B cell (primary cell): ENCODE measurements around the gene GMFB. TPM values are rescaled to one million over a fixed set of nuclear protein-coding genes. Genes with fewer than 3 reads are reported as not detected.

Experiments
- ATAC-seq: fragments of 200-7000 bp; cut with Tn5 transposase; one replicate; pipeline ENCODE4 v1.10.0; 2021; ENCODE audit warnings: low read depth, mild to moderate bottlenecking, moderate number of reproducible peaks, moderate library complexity
- CTCF ChIA-PET: fragments of 350-600 bp; sonication (Branson Sonifier 250); formaldehyde crosslinking; loops from one replicate; lab custom pipeline; 2021; ENCODE audit warnings: antibody characterized with exemption, inconsistent platforms; lab: Charles Lee
- POLR2A ChIA-PET: fragments of 350-600 bp; sonication (Branson Sonifier 250); formaldehyde crosslinking; loops from one replicate; lab custom pipeline; 2021; ENCODE audit warnings: antibody characterized with exemption; lab: Charles Lee
- DNase-seq: peaks from one replicate; pipeline ENCODE4 v3.0.0; 2013
- H2AFZ ChIP-seq: 2 replicates; pipeline ENCODE4 v1.6.1; 2012; ENCODE audit warnings: mild to moderate bottlenecking, low read depth, low read length; ENCODE audit not compliant: insufficient read depth, poor library complexity, severe bottlenecking
- H3K27ac ChIP-seq, 2 donors: 1 replicate in 1 of 2; 2 replicates in 1 of 2; pipeline ENCODE4 v1.5.1; 2012 to 2013; ENCODE audit warnings: low read length in 2 of 2, mild to moderate bottlenecking in 2 of 2, moderate library complexity in 1 of 2
- H3K27me3 ChIP-seq, 4 experiments: fragments of 200-600 bp in 1 of 4; sonication (generic) in 1 of 4; replicated peaks in 1 of 4; 1 replicate in 2 of 4; 2 replicates in 2 of 4; pipeline versions ENCODE4 v1.6.1 to v1.7.0; 2013 to 2016; ENCODE audit warnings: low read length in 3 of 4, mild to moderate bottlenecking in 2 of 4, mixed read lengths in 1 of 4, moderate library complexity in 1 of 4; ENCODE audit not compliant: insufficient read depth in 4 of 4, control insufficient read depth in 3 of 4; ENCODE audit errors: control extremely low read depth in 1 of 4
- H3K36me3 ChIP-seq, 2 experiments: replicated peaks in 1 of 2; 1 replicate in 1 of 2; 2 replicates in 1 of 2; pipeline versions ENCODE4 v1.6.1 to v1.7.1; 2013; ENCODE audit warnings: low read length in 1 of 2; ENCODE audit not compliant: insufficient read depth in 2 of 2, control insufficient read depth in 1 of 2; ENCODE audit errors: control extremely low read depth in 1 of 2, extremely low read depth in 1 of 2
- H3K4me1 ChIP-seq, 2 donors: fragments of 200-600 bp in 1 of 2; sonication (generic) in 1 of 2; 1 replicate in 1 of 2; 2 replicates in 1 of 2; pipeline versions ENCODE4 v1.5.1 to v1.6.1; 2013 to 2017; ENCODE audit warnings: low read length in 2 of 2; ENCODE audit not compliant: control insufficient read depth in 2 of 2, insufficient read depth in 2 of 2
- H3K4me2 ChIP-seq: replicated peaks from 2 replicates; pipeline ENCODE3; 2012; ENCODE audit warnings: mild to moderate bottlenecking, low read depth, low read length; ENCODE audit not compliant: poor library complexity, severe bottlenecking
- H3K4me3 ChIP-seq, 5 experiments: fragments of 200-600 bp in 1 of 5; sonication (generic) in 1 of 5; 1 replicate in 3 of 5; 2 replicates in 2 of 5; pipeline versions ENCODE4 v1.5.1 to v1.7.0; 2011 to 2016; ENCODE audit warnings: low read length in 4 of 5, mild to moderate bottlenecking in 4 of 5, low read depth in 2 of 5, control low read depth in 1 of 5, moderate library complexity in 1 of 5; ENCODE audit not compliant: insufficient read depth in 1 of 5; ENCODE audit errors: control extremely low read depth in 1 of 5, extremely low read depth in 1 of 5
- H3K79me2 ChIP-seq: fragments of 200-600 bp; sonication (generic); one replicate; pipeline ENCODE4 v1.6.0; 2016; ENCODE audit warnings: low read length; ENCODE audit not compliant: control insufficient read depth, insufficient read depth
- H3K9ac ChIP-seq: fragments of 200-600 bp; sonication (generic); 2 replicates; pipeline ENCODE4 v1.6.1; 2017; ENCODE audit warnings: mild to moderate bottlenecking, low read length, moderate library complexity
- H3K9me3 ChIP-seq, 3 donors: one replicate each; pipeline versions ENCODE4 v1.6.1 to v1.7.1; 2013; ENCODE audit warnings: low read length in 2 of 3; ENCODE audit not compliant: control insufficient read depth in 2 of 3, insufficient read depth in 1 of 3; ENCODE audit errors: control extremely low read depth in 1 of 3
- H4K20me1 ChIP-seq: 2 replicates; pipeline ENCODE4 v1.6.0; 2012; ENCODE audit warnings: mild to moderate bottlenecking, low read length; ENCODE audit not compliant: insufficient read depth, control insufficient read depth, poor library complexity, severe bottlenecking
- H3K27ac Mint-ChIP-seq: one replicate; pipeline ENCODE4 v1.8.0; 2021; ENCODE audit warnings: mixed read lengths
- H3K27me3 Mint-ChIP-seq: one replicate; pipeline ENCODE4 v1.8.0; 2021; ENCODE audit warnings: mixed read lengths
- H3K4me1 Mint-ChIP-seq: one replicate; pipeline ENCODE4 v1.8.0; 2021; ENCODE audit warnings: mixed read lengths
- H3K4me3 Mint-ChIP-seq: one replicate; pipeline ENCODE4 v1.8.0; 2021; ENCODE audit warnings: mixed read lengths
- H3K9me3 Mint-ChIP-seq: one replicate; pipeline ENCODE4 v1.8.0; 2022; ENCODE audit warnings: mixed read lengths; ENCODE audit not compliant: insufficient read depth
- CTCF ChIP-seq: fragments of 200-600 bp; IDR thresholded peaks from one replicate; pipeline ENCODE4 v1.8.0; 2022; ENCODE audit warnings: antibody characterized with exemption, mild to moderate bottlenecking
- EZH2 ChIP-seq: IDR thresholded peaks from 2 replicates; pipeline ENCODE4 v1.6.1; 2012; ENCODE audit warnings: borderline replicate concordance, low read depth, mild to moderate bottlenecking, moderate library complexity, low read length; ENCODE audit not compliant: insufficient read depth, poor library complexity, severe bottlenecking
- WGBS: methylation state at CpG from one replicate; pipeline ENCODE4 v1.1.5; 2013; ENCODE audit warnings: missing lambda C conversion rate; ENCODE audit not compliant: insufficient coverage; 5-methylcytosine and 5-hydroxymethylcytosine counted together
- intact Hi-C: fragments of 100-400 bp; cut with micrococcal nuclease; formaldehyde crosslinking; loops from one replicate; pipeline ENCODE4 v1.10.0; 2022
- polyA plus RNA-seq: library from polyadenylated mRNA; depleted of rRNA; stranded (reverse); fragments of >200 nt; gene quantifications from 2 replicates; pipeline ENCODE4 v1.2.3, GENCODE V29; 2012
- total RNA-seq, 2 donors: library from RNA; stranded (reverse); fragments of 120-200 nt in 1 of 2; gene quantifications; 1 replicate in 1 of 2; 2 replicates in 1 of 2; pipeline versions ENCODE4 v1.2.3 to v1.2.4, GENCODE V29; 2013 to 2022

GMFB gene
- total and polyA plus RNA-seq, 2 donors (not counting 1 experiment from before 2014, with no cell fraction given), result 13.6 to 49.8 TPM

DNA sequence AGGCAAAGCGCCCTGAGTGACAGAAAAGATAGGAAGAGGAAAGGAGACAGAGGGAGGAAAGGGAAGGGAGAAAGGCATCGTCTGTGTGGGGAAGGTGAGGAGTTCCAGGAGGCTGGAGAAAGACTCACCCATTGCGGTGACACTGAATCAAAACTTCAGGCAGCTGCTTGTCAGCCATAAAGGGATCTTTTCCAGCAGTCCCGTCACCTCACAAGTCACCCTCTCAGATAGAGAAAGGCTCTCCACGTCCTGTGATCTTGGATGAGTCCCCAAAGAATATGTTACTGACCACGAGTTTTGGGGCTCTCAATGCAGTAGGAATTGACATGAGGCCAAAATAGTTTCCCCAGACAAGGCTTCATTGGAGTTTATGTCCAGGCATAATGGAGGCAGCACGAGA, 9.8 kb upstream of the GMFB start:
- H3K27ac Mint-ChIP-seq, result no peak overlapping the region
- ATAC-seq (no peak), DNase-seq (no peak)
- H3K4me2 ChIP-seq, result no peak overlapping the region
- no peaks in the 10 kb centered on the region for H3K79me2 ChIP-seq
- no peaks in the 10 kb centered on the region for H3K36me3 ChIP-seq
- H3K4me3 ChIP-seq, result no peak overlapping the region
- H3K4me1 ChIP-seq, result no peaks in the 10 kb centered on the region
- no peak overlapping the region for H3K9ac ChIP-seq
- CTCF ChIA-PET, result no interaction called here
- H3K9me3 Mint-ChIP-seq, result no peaks in the 10 kb centered on the region
- no peak overlapping the region for H3K27ac ChIP-seq
- POLR2A ChIA-PET, result no interaction called here
- no peak overlapping the region for H3K4me3 Mint-ChIP-seq
- H3K27me3 ChIP-seq, result peaks cover 0 to 11% (median 3%) of the 10 kb centered on the region in 4 experiments
- intact Hi-C loops, result no loop called here
- H4K20me1 ChIP-seq, result no peaks in the 10 kb centered on the region
- no peak overlapping the region for H2AFZ ChIP-seq
- TF ChIP-seq CTCF (no peak), EZH2 (no peak)
- H3K4me1 Mint-ChIP-seq, result no peaks in the 10 kb centered on the region
- WGBS, result 69% methylated on average over 3 of the region's 7 CpGs
- peaks cover 21% of the 10 kb centered on the region for H3K27me3 Mint-ChIP-seq
- H3K9me3 ChIP-seq, result no peaks in the 10 kb centered on the region

- Histone ChIP-seq H4K20me1 (no peaks in the 10 kb centered on the region), H3K27me3 (peaks cover 0 to 11% (median 3%) of the 10 kb centered on the region in 4 experiments), H3K9me3 (no peaks in the 10 kb centered on the region), H3K9ac (no peak overlapping the region), H3K4me1 (no peaks in the 10 kb centered on the region), H3K36me3 (no peaks in the 10 kb centered on the region), H2AFZ (no peak overlapping the region), H3K4me2 (no peak overlapping the region), H3K79me2 (peaks cover 4% of the 10 kb centered on the region), H3K4me3 (no peak overlapping the region), H3K27ac (no peak overlapping the region)
- Mint-ChIP-seq H3K9me3 (no peaks in the 10 kb centered on the region), H3K4me3 (no peak overlapping the region), H3K4me1 (no peaks in the 10 kb centered on the region), H3K27ac (no peak overlapping the region), H3K27me3 (peaks cover 21% of the 10 kb centered on the region)
- ChIA-PET POLR2A (no interaction called here), CTCF (no interaction called here)
- DNase-seq, result no peak
- 91% methylated on average over 3 of the region's 5 CpGs for WGBS
- ATAC-seq, result no peak
- intact Hi-C loops, result no loop called here
- no peak for TF ChIP-seq EZH2
- TF ChIP-seq CTCF, result no peak
Observed at GRCh38 chr14:54498095-54498531, 9.3 kb upstream of the GMFB start.
